HG03196 (cell line): ENCODE measurements around the gene KCNG3.

ENCODE experiments used
- ATAC-seq: cut with Tn5 transposase; IDR thresholded peaks from one replicate; pipeline ENCODE4 v1.9.1; 2021; ENCODE audit not compliant: unreplicated experiment

The KCNG3 gene

DNA sequence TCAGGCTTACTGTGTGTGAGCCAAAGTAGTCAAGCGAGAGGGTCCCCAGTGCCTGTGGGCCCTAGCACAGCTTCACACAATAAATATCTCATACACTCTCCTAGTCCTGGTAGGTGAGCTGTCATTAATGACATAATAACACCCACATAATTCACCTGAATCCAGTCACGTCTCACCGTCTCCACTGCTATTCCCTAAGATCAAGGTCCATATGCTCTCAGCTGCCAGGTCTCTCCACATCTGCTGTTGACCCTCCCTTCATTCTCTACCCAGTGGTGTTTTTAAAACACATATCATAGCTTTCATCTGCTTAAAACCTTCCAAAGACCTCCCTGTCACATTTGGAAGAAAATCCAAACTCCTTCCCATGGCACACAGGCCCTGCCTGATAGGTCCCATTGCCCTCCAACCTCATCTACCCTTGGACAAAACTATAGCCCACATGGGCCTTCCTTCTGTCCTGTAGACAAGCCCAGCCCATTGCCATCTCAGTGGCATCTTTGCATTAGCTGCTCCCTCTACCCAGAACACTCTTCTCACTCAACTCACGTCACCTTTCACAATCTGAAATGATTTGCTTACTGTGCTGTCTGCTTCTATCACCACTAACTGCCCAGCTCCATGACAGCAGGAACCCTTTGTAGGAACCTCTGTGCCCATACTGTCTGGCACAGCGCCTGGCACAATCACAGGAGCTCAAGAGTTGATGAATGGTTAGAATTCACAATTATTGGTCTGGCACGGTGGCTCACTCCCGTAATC lies 7.5 kb downstream of the KCNG3 start:
- no peak for ATAC-seq

DNA sequence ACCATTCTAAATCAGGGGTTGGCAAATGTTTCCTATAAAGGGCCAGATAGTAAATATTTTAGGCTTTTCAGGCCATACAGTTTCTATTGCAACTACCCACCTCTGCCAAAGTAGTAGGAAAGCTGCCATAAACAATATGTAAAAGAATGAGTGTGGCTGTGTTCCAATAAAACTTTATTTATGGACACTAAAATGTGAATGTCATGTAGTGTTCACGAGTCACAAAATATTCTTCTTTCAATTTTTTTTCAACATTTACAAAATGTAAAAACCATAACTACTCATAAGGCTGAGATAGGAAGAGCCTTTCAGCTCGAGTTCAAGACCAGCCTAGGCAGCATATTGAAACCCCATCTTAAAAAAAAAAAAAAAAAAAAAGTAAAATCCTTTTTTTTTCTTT lies 13.4 kb downstream of the KCNG3 start:
- no peak for ATAC-seq

DNA sequence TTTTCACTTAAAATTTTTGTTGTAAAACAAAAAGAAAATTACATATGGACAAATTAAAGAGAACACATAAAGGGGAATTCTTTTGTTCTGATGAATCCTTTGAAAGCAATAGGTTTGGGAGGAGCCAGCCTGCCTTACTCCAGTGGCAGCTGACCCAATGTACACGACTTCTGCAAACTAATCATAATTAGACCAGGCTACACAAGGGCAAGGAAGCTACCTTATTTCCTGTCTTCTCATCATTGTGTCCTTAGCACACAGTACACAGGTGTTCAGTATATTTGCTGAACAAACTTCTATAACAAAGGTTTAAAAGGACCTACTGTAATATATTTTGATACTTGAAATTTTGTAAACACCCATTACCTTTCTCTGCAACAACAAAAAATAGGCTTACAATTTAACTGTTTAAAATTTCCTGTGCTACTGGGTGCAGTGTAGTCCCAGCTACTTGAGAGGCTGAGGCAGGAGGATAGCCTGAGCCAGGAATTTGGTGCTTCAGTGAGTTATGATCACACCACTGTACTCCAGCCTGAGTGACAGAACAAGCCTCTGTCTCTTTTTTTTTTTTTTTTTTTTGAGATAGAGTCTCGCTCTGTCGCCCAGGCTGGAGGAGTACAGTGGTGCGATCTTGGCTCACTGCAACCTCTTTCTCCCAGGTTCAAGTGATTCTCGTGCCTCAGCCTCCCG lies 18.9 kb downstream of the KCNG3 start:
- no peak for ATAC-seq

DNA sequence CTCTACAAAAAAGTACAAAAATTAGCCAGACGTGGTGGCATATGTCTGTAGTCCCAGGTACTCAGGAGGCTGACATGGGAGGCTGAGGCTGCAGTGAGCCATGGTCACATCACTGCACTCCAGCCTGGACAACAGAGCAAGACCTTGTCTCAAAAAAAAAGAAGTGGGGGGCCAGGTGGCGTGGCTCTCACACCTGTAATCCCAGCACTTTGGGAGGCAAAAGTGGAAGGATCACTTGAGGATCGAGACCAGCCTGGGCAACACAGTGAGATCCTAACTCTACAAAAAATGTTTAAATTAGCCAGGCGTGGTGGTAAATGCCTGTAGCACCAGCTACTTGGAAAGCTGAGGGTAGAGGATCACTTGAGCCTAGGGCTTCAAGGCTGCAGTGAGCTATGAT lies 23.1 kb downstream of the KCNG3 start:
- ATAC-seq, result no peak

DNA sequence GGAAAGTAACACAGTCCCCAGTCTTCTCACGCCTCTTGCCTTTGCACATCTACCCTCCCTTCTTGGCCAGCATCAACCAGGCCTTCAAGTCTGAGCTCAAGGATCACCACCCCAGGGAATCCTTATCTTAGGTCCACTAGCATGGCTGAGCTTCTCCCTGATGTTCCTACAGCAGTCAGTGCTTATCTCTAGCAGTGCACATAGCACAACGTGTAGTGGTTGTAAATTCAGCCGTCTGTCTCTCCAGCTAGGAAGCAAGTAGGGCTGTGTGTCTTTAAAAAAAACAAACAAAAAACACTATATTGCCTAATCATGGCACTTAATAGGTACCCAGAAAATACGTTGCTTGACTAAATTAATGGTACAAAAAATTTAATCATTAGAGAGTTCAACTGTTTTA lies 29.2 kb downstream of the KCNG3 start:
- ATAC-seq, result no peak

DNA sequence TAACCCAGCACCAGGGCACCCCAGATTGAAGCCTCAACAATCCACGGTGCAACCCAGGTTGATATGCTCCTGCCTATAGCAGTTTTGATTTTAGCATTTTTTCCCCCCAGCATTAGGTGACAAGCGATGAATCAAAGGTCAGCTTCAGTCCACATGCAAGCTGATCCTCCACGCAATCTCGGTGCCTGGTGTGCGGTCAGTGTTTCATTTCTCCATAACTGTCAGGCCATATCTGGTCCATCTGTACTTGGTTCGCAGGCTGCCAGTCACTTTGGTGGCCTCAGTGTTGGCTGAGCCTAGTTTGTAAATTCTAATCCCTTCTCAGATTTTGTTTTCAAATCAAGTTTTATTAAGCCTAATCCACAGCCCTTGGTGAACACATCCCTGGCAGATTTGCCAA lies 30.2 kb downstream of the KCNG3 start:
- no peak for ATAC-seq

DNA sequence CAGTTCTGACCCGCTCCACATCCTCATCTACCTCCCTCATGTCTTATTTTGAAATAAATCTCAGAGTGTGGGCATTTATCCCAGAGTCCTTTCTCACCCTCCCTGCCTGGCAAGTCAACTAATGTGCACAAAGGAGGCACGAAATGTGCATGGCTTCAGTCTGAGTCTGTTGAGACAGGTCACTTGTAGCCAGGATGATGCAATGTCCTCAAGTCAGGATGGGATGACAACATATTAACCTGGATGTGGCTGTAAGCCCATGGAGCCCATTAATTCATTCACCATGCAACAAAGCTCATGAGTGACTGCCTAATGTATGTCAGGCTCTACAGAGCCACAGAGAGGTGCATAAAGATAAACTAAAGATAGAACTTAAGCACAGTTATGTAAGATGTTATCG lies 34.5 kb downstream of the KCNG3 start:
- no peak for ATAC-seq

DNA sequence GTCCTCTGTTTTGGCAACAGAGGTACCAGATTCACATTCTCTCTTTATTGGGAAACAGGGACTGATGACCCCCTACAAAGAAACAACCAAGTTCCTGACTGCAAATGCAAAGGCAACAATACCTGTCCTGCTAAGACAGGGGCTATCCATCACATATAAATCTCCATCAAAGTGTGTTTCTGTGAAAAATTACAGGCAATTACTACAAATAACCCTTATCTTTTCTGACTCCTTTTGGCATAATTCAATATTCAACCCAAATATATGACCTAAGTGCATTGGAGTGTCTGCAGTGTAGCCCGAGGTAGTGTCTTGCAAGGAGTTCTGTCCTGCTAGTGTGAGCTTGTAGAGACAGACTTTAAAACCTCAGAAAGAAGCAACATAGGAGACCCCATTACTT lies 35.4 kb downstream of the KCNG3 start:
- ATAC-seq, result no peak

DNA sequence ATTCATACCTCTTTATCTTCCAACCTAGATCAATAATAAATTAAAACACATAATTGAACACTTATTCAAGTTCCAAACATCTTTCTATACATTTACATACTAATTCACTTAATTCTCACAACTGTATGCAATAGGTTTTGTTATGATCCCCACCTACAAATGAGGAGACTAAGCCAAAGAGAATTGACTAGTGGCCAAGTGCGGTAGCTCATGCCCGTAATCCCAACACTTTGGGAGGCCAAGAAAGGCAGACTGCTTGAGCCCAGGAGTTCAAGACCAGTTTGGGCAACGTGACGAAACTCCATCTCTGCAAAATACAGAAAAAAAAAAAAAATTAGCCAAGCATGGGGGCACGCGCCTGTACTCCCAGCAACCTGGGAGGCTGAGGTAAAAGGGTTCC lies 36.8 kb downstream of the KCNG3 start:
- no peak for ATAC-seq

DNA sequence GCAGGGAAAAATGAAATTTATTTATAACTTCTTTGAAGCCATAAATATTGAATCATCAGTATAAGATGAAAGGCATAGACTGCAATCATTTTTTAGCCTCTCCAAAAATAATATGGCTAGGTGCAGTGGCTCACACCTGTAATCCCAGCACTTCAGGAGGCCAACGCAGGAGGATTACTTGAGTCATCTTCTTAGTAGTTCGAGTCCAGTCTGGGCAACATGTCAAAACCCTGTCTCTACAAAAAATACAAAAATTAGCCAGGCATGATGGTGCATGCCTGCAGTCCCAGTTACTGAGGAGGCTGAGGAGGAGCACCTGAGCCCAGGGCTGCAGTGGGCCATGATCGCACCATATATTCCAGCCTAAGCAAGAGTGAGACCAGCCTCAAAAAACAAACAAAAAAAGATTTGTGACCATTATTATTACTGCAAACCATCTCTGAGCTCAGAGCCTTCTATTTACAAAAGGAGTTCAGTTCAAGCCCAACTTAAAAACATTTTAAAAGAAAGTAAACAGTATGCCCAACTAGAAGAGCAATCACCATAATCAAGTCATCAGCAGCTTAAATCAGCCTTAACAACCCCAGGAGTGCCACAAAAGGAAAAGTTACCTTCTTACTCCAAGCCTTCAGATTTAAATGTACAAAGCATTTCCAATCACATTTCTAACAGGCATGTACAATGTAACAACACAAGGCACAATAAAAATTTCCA lies 37.5 kb downstream of the KCNG3 start:
- ATAC-seq, result no peak

DNA sequence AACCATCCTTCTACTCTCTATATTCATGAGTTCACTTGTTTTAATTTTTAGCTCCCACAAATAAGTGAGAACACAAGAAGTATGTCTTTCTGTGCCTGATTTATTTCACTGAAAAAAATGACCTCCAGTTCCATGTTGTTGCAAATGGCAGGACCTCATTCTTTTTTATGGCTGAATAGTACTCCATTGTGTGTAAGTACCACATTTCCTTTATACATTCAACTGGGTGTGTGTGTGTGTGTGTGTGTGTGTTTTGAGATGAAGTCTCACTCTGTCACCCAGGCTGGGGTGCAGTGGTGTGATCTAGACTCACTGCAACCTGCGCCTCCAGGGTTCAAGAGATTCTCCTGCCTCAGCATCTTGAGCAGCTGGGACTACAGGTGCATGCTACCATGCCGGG lies 41.2 kb downstream of the KCNG3 start:
- ATAC-seq, result no peak

DNA sequence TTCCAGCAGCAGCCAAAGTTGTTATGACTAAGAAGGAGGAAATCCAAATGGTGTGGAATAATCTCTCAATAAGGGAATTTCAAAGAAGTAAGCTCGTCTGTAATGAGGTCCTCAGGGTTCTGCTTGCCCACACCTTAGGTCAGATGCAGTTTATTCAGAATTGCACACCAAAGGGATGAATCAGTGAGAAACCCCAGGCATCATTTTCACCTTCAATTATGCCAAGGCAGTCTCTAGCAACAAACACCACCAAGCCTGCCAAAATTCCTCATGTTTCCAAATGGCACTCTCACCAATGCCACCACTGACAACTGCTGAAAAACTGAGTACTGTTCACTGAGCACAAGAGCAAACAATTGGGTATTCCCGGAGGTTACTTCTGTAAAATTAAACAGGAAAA lies 43.6 kb downstream of the KCNG3 start:
- no peak for ATAC-seq

DNA sequence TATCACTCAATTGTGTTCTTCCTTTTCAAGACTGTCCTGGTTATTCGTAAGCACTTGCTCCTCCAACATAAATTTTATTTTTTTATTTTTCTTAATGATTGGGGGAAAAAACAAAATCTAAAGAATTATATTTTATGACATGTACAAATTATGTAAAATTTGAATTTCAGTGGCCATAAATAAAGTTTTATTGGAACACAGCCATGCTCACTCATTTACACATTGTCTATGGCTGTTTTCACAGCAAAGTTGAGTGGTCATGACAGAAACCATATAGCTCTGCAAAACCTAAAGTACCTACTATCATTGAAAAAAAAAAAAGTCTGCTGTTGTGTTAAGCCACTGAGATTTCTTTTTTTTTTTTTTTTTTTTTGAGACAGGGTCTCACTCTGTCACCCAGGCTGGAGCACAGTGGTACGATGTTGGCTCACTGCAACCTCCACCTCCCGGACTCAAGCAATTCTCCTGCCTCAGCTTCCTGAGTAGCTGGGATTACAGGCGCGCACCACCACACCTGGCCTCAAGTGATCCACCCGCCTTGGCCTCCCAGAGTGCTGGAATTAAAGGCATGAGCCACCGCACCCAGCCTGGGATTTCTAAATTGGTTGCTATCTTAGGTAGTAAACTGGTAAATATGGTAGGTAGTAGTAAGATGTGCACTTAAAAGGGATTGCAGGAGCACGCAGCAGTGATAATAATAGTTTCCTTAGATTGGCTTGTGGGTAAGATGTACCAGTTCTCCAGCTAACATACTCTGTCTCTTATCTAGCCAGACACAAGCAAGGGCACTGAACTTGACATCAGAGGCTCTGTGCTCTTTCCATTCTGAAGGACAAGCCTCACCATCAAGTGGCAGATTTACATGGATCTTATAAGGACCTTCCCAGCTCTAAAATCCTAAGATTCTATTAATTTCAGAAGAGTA lies 44.4 kb downstream of the KCNG3 start:
- no peak for ATAC-seq

DNA sequence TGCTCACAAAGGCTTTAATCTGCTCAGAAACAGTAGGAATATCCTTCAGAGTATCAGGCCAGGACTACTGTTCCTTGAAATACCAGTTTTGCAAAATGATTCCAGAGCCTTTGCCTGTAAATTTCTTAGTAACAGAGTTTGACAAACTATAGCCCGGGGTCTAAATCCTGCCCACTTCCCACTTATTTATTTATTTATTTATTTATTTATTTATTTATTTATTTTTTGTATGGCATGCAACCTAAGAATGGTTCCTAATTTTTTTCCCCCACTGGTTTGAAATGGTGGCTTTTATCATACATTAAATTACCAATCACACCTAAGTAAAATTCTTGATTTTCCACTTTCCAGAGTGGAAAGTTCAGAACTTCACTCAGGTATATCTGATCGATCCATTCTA lies 45.6 kb downstream of the KCNG3 start:
- ATAC-seq, result no peak

DNA sequence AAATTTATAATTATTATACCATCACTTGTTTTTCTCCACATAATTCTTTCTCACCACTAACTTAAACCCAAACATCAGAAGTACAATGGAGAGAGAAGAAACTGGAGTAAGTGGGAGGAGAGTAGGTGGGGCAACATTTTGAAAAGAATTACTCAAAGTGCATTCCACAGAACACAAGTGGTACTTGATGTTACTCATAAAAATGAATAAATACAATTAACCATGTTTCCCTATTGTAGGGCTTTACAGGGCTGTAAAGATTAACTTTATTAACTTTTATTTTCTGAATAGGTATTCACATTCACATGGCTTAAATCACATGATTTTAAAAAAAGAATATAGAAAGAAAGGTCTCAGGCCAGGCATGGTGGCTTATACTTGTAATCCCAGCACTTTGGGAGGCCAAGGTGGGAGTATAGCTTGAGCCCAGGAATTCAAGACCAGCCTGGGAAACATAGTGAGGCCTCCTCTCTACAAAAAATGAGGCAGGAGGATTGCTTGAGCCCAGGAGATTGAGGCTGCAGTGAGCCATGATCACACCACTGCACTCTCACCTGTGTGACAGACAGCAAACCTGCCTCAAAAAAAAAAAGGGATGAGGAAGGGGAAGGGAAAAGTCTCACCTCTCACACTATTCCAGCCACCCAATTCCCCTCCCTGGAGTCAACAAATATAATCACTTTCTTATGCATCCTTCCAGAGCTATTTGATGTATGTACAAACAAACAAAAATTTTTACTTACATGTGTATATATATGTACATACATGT lies 47.1 kb downstream of the KCNG3 start:
- ATAC-seq, result no peak

DNA sequence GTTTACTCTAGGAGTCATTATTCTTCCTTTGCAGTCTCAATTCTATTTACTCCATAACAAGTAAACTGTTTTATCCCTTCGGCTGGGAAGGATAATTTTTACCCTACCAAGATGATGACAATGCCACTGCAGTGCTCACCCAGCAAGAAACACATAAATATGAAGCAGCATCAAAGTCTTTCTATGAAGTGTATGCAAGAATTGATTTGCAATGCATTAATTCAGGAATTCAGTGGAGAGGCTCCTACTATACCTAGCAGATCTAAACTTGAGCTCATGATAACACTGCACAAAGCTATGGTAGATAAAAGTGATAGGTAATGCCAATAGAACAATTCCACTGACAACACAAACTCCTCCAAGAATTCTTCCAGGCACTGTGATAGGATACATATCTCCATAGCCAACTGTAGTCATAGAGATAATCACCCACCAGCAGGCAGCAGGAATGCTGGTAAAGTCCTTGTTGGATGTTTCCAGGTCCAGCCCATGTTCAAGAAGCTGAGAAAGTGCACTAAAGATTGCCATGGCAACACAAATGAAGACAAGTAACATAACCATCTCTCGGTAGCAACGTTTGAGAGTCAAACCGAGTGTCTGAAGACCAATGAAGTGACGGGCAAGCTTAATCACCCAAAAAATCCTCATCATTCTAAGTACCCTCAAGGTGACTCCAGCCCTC lies 49.9 kb downstream of the KCNG3 start:
- no peak for ATAC-seq

DNA sequence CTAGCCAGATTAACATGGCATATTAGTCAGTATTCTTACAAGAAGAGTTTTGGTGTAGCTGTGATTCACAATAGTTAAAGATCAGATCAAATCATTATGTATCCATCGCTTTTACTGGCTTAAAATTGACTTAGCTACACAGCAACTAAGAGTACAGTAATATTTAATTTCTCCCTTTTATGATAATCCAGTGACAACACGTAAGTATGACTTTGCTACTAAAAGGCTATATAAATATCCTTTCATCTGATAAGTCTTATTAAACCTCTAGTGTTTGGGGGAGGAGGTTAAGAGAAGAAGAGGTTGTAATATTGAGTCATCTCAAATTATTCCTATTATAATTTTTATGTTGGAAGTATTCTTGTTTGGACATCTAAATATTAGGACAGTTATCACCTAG lies 51.0 kb downstream of the KCNG3 start:
- ATAC-seq, result no peak

DNA sequence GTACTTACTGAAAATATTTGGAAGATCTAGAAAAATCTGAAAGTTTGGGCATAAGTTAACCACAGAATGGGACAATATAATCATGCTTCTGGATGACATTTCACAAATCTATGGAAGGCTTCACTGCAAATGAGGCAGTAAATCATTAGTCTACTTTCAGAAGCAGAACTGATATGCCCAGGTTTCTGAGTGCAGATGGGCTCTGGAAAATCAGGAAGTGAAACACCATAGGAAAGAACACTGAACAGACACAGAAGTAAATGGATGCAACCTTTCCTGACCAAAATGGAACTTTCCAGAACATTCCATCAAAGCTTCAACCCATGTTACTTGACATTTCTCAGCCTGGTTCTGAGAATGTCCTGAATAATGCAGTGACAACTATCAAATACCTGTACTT lies 55.1 kb downstream of the KCNG3 start:
- no peak for ATAC-seq

DNA sequence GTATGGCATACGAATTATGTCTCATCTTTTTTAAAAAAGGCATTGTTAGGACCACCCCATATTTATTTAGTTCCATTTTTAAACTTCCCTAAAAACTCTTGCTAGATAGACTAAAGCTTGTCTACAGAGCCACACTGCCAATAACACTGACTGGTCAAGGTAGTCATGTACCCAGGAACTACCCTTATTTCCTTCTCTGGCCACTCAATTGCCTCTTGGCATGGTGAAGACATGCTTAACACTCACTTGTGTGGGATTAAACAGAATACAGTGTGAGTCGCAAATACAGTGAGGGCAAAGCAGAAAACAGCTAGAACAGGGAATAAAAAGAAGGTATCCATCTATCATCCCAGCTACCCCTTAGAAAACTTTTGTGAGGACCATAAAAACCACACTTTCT lies 57.4 kb downstream of the KCNG3 start:
- no peak for ATAC-seq

DNA sequence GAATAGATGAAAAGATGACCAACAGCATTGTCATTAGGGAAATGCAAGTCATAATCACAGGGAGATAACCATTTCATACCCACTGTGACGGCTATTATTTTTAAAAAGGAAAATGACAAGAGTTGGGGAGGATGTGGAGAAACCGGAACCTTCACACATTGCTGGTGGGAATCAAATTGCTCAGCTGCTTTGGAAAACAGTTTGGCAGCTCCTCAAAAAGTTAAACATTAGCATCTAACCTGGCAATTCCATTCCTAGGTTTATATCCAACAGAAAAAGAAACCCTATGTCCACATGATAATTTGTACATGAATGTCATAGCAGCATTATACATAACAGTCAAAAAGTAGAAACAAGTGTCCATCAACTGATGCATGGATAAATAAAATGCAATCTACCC lies 58.2 kb downstream of the KCNG3 start:
- no peak for ATAC-seq
